HG02943 (cell line): ENCODE measurements around the gene WIPF3.

ENCODE experiments used
- ATAC-seq: cut with Tn5 transposase; IDR thresholded peaks from one replicate; pipeline ENCODE4 v1.9.1; 2021; ENCODE audit warnings: mild to moderate bottlenecking, low read depth, moderate library complexity; ENCODE audit not compliant: unreplicated experiment

WIPF3 gene

GRCh38 chr7:29808075-29808801, 1.9 kb downstream of the WIPF3 start:
- no peak for ATAC-seq

- ATAC-seq, result no peak
These were observed 3.3 kb downstream of the WIPF3 start for GRCh38 chr7:29809533-29810155.

- ATAC-seq, result no peak
These were observed 4.0 kb downstream of the WIPF3 start for GRCh38 chr7:29810297-29810696.

- no peak for ATAC-seq
These were observed 4.6 kb downstream of the WIPF3 start for GRCh38 chr7:29810813-29811482.

- no peak for ATAC-seq
These were observed 5.3 kb downstream of the WIPF3 start for GRCh38 chr7:29811586-29811985.

GRCh38 chr7:29812185-29812876, 6.0 kb downstream of the WIPF3 start:
- ATAC-seq, result no peak

- ATAC-seq, result no peak
These were observed 9.1 kb downstream of the WIPF3 start for GRCh38 chr7:29815181-29816105.

- ATAC-seq, result no peak
These were observed 12.0 kb downstream of the WIPF3 start for GRCh38 chr7:29818308-29818707.

GRCh38 chr7:29825775-29826529, 19.6 kb downstream of the WIPF3 start:
- peak; percentile 96 for ATAC-seq

- no peak for ATAC-seq
These were observed 20.2 kb downstream of the WIPF3 start for GRCh38 chr7:29826530-29826822.

GRCh38 chr7:29826904-29827303, 20.6 kb downstream of the WIPF3 start:
- ATAC-seq, result no peak

GRCh38 chr7:29831705-29832104, 25.4 kb downstream of the WIPF3 start:
- ATAC-seq, result no peak

GRCh38 chr7:29833929-29834328, 27.6 kb downstream of the WIPF3 start:
- ATAC-seq, result no peak

GRCh38 chr7:29835718-29836117, 29.4 kb downstream of the WIPF3 start:
- no peak for ATAC-seq

GRCh38 chr7:29839302-29839701, 33.0 kb downstream of the WIPF3 start:
- ATAC-seq, result no peak

GRCh38 chr7:29839921-29840320, 33.6 kb downstream of the WIPF3 start:
- ATAC-seq, result no peak

- ATAC-seq, result no peak
These were observed 34.4 kb downstream of the WIPF3 start for GRCh38 chr7:29840701-29841100.

- ATAC-seq, result no peak
These were observed 35.8 kb downstream of the WIPF3 start for GRCh38 chr7:29841926-29842701.

- no peak for ATAC-seq
These were observed 36.8 kb downstream of the WIPF3 start for GRCh38 chr7:29843093-29843492.
